ENCODE data around the gene NR1I3.
A peak's percentile ranks its signal among the peaks of the same experiment; 100 is the strongest.
"Not testable (repeated sequence)": the region's sequence is repeated elsewhere in the genome, so short reads cannot be mapped to it uniquely, and the experiment has no call there.

The NR1I3 gene

DNA sequence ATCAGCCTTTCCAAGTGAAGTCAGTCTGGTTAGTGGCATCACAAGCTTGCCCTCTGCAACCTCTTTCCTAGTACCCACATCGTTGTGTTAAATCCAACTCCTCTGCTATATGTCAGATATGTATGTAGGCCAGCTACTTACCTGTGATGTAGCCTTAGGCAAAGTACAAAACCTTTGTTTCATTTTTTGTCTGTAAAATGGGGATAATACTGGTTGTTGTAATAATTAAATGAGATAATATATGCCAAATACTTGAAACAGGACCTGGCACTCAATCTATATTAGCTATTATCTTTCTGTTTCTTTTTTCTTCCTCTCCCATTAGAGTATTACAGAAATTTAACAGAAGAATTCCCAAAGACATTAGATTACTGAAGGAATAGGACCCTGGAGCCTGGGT is 21.8 kb upstream of the NR1I3 start:
- H3K4me3 ChIP-seq (ENCODE audit: low read depth, low read length) = no peak overlapping the region
- TF ChIP-seq, protein P1, sequence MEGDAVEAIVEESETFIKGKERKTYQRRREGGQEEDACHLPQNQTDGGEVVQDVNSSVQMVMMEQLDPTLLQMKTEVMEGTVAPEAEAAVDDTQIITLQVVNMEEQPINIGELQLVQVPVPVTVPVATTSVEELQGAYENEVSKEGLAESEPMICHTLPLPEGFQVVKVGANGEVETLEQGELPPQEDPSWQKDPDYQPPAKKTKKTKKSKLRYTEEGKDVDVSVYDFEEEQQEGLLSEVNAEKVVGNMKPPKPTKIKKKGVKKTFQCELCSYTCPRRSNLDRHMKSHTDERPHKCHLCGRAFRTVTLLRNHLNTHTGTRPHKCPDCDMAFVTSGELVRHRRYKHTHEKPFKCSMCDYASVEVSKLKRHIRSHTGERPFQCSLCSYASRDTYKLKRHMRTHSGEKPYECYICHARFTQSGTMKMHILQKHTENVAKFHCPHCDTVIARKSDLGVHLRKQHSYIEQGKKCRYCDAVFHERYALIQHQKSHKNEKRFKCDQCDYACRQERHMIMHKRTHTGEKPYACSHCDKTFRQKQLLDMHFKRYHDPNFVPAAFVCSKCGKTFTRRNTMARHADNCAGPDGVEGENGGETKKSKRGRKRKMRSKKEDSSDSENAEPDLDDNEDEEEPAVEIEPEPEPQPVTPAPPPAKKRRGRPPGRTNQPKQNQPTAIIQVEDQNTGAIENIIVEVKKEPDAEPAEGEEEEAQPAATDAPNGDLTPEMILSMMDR (IDR thresholded peaks at IDR 0.05; ENCODE audit: low read depth, low read length) = no peak

DNA sequence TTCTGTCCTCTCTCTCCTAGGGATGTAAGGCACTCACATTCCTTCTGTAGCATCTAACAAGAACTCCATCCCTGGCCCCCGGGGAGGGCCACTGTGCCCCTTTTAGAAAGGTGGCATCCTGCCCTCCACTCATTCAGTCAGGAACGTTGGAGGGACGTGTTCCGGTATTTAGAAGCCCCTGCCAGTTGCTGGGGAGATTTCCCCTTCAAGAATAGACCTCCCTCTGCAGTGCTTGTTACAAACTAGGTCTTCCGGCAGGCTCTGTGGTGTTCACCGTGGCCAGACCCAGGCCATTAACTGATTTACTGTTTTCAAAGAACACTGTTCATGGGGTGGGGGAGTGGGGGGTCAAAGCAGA is 21.3 kb upstream of the NR1I3 start:
- H3K4me3 ChIP-seq (ENCODE audit: low read depth, low read length) = no peak overlapping the region
- TF ChIP-seq, protein P1 (IDR thresholded peaks at IDR 0.05; ENCODE audit: low read depth, low read length) = no peak

DNA sequence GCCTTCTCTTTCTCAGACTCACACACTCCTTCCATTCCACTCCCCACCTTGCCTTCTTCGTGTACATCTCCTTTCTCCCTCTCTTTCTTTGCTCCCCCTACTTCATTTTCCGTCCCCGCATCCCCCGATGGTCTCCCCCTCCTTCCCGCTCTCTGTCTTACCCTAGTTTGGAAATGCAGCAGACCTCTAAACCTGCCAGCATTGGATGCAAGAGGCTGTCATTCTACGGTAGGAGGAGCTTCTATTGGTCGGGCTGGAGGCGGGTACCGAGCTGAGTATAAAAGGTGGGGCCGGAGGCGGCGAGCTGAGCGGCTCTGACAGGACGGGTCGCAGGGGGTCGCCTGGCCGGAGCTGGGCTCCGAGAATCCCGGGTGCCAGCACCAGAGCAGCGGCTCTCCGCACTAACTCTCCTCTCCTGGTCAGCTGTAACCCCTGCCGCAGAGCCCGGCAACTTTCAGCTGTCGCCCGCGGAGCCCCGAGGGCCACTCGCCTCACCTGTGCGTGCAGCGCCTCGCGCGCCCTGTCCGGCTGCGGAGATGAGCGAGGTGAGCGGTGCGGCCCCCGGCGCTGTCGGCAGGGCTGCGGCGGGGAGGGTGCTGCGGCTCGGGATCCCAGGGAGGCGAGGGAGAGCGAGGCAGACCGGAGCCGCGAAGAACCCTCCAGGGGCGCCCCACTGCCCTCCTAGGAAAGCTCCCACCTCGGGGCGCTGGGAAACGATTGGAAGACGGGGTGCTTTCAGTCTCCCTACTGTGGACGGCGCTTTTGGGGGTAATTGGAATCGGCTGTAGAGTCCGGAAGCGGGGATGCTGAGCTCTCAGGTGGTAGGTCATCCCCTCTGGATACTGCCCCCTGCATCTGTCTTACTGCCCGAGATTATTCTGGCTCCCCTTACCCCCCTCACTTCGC is 20.7 kb upstream of the NR1I3 start, which contains the start of gene PCP4L1:
TSS of gene PCP4L1 (plus strand) at position 307 of the 906 bp plus-strand sequence. CDS start at position 537, 230 bp downstream.
- TF ChIP-seq, protein P1 (IDR thresholded peaks at IDR 0.05; ENCODE audit: low read depth, low read length) = no peak
- 0 out of 2 replicates have a peak within 1 kb of the TSS, but pooled peaks have one; percentile 14 for H3K4me3 ChIP-seq (ENCODE audit: low read depth, low read length)

DNA sequence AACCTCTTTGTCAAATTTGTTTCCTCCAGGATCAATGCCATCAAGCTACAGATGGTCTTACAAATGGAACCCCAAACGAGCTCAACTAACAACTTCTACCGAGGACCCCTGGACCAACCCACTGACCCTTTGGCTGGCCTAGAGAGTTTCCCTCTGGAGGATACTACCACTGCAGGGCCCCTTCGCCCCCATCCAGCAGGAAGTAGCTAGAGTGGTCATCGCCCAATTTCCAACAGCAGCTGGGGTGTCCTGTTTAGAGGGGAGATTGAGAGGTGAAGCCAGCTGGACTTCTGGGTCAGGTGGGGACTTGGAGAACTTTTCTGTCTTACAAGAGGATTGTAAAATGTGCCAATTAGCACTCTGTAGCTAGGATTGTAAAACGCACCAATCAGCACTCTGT is 19.1 kb upstream of the NR1I3 start:
- H3K4me3 ChIP-seq (ENCODE audit: low read depth, low read length) = not testable (repeated sequence)

DNA sequence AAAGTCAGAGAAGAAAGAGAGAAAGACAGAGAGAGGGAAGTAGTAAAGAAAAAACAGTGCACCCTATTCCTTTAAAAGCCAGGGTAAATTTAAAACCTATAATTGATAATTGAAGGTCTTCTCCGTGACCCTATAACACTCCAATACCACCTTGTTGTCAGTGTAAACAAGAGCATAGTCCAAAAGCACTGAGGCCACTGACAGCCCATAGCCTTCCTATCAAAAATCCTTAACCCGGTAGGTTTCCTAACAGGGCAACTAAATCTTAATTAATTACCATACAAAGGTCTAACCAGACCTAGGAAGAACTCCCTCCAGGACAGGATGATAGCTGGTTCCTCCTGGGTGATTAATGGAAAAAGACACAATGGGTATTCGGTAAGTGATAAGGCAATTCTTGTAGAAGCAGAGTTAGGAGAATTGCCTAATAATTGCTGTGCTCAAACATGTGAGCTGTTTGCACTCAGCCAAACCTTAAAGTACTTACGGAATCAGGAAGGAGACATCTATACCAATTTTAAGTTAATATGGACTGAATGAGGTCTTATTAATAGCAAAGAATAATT is 18.0 kb upstream of the NR1I3 start:
- H3K4me3 ChIP-seq (ENCODE audit: low read depth, low read length) = not testable (repeated sequence)

DNA sequence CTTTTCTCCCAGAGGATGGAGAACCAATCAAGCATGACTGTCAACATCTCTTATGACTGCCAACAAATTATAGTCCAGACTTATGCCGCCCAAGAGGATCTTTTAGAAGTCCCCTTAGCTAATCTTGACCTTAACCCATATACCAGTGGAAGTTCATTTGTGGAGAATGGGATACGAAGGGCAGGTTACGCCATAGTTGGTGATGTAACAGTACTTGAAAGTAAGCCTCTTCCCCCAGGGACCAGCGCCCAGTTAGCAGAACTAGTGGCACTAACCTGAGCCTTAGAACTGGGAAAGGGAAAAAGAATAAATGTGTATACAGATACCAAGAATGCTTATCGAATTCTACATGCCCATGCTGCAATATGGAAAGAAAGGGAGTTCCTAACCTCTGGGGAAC is 17.3 kb upstream of the NR1I3 start:
- H3K4me3 ChIP-seq (ENCODE audit: low read depth, low read length) = not testable (repeated sequence)

DNA sequence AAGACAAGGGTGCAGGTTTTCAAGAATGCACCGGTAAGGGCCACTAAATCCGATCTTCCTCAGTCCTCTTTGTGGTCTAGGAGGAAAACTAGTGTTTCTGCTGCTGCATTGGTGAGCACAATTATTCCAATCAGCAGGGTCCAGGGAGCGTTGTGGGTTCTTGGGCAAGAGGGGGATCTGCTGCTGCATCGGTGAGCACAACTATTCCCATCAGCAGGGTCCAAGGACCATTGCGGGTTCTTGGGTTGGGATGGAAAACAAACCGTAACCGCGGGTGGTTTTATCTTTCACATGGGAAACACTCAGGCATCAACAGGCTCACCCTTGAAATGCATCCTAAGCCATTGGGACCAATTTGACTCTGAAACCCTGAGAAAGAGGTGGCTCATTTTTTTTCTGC is 13.6 kb upstream of the NR1I3 start:
- TF ChIP-seq, protein P1 (IDR thresholded peaks at IDR 0.05; ENCODE audit: low read depth, low read length) = no peak
- H3K4me3 ChIP-seq (ENCODE audit: low read depth, low read length) = no peak overlapping the region

DNA sequence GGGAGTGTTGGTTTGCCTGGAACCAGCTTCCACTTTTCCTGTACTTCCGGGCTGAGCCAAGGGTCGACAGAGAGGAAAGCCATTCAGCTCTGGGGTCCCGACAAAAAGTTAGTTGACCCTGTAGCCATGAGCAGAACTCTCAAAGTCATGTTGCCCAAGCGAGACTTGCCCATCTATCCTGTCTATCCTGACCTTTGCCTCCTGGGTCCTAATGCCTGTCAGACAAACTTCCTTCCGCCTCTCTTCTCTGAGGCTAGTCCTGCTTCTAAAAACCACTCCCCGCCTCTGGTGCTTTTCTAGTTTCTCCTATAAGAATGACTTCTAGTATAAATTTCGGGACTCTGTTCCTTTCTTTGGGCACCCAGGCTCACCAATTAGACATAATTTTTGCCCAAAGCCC is 12.8 kb upstream of the NR1I3 start:
- H3K4me3 ChIP-seq (ENCODE audit: low read depth, low read length) = no peak overlapping the region

DNA sequence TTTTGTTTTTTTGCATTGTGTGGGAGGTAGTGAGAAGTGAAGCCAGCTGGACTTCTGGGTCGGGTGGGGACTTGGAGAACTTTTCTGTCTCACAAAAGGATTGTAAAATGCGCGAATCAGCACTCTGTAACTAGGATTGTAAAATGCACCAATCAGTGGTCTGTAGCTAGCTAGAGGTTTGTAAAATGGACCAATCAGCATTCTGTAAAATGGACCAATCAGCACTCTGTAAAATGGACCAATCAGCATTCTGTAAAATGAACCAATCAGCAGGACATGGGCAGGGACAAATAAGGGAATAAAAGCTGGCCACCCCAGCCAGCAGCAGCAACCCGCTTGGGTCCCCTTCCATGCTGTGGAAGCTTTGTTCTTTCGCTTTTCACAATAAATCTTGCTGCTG is 12.1 kb upstream of the NR1I3 start:
- H3K4me3 ChIP-seq (ENCODE audit: low read depth, low read length) = not testable (repeated sequence)

More for the DNA sequence above, 12.8 kb upstream of the NR1I3 start:
- TF ChIP-seq, protein P1 (IDR thresholded peaks at IDR 0.05; ENCODE audit: low read depth, low read length) = no peak
